ENCODE data around the gene SIX5. TPM values are rescaled to one million over a fixed set of nuclear protein-coding genes. Genes with fewer than 3 reads are reported as not detected.
"Not testable (repeated sequence)": the region's sequence is repeated elsewhere in the genome, so short reads cannot be mapped to it uniquely, and the experiment has no call there.

SIX5 gene
- total RNA-seq, 2 experiments from 2014 or later: 1.5 to 2.8 TPM

DNA sequence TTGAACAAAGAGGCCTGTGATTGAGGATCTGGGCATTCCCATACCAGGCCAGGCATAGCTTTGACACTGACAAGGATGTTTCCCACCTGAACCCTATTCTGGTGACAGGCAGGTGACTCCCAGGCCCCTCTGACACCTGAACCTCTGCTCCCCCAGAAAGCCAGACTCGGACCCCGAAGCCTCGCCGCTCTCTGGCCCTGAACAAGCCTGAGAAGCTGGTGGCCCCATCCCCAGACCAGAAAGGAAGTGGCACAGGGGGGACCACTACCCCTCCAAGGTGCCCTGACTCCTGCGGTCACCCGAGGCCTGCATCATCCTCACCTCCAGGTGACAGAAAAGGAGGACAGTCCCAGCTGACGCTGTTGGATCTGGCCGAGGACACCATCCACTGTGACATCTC is 14.7 kb downstream of the SIX5 start:
- H3K9me3 Mint-ChIP-seq (ENCODE audit: low read depth): no peaks in the 10 kb centered on the region
- H3K36me3 Mint-ChIP-seq: no peaks in the 10 kb centered on the region
- no peak for DNase-seq
- H3K27ac Mint-ChIP-seq: no peak overlapping the region
- no peak overlapping the region for H3K4me3 Mint-ChIP-seq
- ATAC-seq: no peak
- CTCF ChIA-PET: interaction anchor here (2.4 kb wide), 1 partner anchor 16 kb away, joined by 10 read pairs; the partner anchor contains the start of gene SIX5
- H3K4me1 Mint-ChIP-seq: no peaks in the 10 kb centered on the region
- H3K27me3 Mint-ChIP-seq: no peaks in the 10 kb centered on the region

DNA sequence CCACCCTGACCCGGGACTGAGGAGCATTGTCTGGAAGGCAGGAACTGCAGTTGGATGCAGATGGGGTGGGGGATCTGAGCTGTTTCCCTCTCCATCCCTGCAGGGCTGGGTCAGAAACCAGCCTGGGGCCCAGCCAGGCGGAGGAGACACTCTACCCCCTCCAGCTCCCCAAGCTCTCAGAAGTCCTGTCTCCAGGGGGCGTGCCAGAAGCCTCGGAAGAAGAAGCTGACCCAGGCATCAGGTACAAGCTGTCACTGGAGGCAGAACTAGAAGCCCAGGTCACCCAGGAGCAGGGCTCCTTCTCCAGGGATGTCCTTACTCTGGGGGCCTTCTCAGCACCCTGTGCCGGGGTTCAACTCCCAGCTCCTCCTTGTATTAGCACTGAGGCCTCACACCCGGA is 15.5 kb downstream of the SIX5 start:
- Mint-ChIP-seq H3K27ac (no peak overlapping the region), H3K9me3 (ENCODE audit: low read depth) (no peaks in the 10 kb centered on the region), H3K27me3 (no peaks in the 10 kb centered on the region), H3K4me1 (no peaks in the 10 kb centered on the region), H3K4me3 (no peak overlapping the region), H3K36me3 (no peaks in the 10 kb centered on the region)
- DNase-seq: no peak
- CTCF ChIA-PET: interaction anchor here (1.1 to 2.4 kb wide), 3 partner anchors 16 to 261 kb away, joined by 3 to 10 read pairs (median 3); partner anchors contain the start of gene SIX5
- no peak for ATAC-seq

DNA sequence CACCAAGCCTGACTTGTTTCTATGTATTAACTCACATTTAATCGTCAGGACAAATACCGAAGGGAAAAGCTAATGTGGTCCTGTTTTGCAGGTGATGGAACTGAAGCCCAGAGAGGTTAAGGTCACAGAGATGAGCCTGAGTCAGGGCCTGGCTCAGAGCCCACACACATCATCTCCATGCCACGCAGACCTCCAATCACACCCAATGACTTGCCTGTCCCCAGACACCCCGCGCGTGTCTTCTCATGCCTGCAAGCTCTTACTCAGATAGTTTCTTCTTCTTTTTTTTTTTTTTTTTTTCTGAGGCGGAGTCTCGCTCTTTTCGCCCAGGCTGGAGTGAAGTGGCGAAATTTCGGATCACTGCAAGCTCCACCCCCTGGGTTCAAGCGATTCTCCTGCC is 16.4 kb downstream of the SIX5 start:
- no peak for ATAC-seq
- CTCF ChIA-PET: interaction anchor here (1.3 to 1.5 kb wide), 2 partner anchors 17 to 18 kb away, joined by 3 to 5 read pairs; no protein-coding TSS in a partner anchor
- Mint-ChIP-seq H3K4me1 (no peaks in the 10 kb centered on the region), H3K9me3 (ENCODE audit: low read depth) (no peaks in the 10 kb centered on the region), H3K36me3 (no peaks in the 10 kb centered on the region), H3K27me3 (peaks cover under 1% of the 10 kb centered on the region), H3K4me3 (no peak overlapping the region), H3K27ac (no peak overlapping the region)
- no peak for DNase-seq

- CTCF ChIA-PET: interaction anchor here (1.2 to 1.5 kb wide), 2 partner anchors 18 kb away, joined by 3 to 5 read pairs; partner anchors contain the start of gene SIX5
Measured at GRCh38 chr19:45751483-45751882, 17.6 kb downstream of the SIX5 start.

GRCh38 chr19:45747513-45747912 is 21.5 kb downstream of the SIX5 start:
- H3K4me1 Mint-ChIP-seq: no peaks in the 10 kb centered on the region
- CTCF ChIA-PET: no interaction called here
- ATAC-seq: no peak

More at GRCh38 chr19:45751483-45751882, 17.6 kb downstream of the SIX5 start:
- not testable (repeated sequence) for H3K27ac Mint-ChIP-seq; ATAC-seq; H3K9me3 Mint-ChIP-seq (ENCODE audit: low read depth); H3K4me1 Mint-ChIP-seq; H3K4me3 Mint-ChIP-seq; H3K27me3 Mint-ChIP-seq; H3K36me3 Mint-ChIP-seq; DNase-seq

DNA sequence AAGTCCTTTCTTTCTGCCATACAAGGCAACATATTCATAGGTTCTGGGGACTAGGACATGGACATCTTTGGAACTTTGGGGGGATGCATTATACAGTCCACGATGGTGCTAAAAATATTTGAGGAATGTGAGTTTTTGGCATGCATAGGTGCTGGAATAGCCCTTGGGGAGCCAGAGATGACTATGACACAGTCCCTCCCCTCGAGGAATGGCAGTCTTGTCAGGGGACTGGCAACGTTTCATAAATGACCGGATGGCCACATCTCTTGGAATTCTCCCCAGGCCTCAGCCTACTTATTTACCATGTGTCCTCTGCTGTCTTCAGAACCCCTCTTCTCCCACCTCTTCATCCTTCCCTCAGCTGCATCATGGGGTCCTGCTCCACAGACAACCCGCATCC is 22.2 kb downstream of the SIX5 start:
- no peaks in the 10 kb centered on the region for H3K9me3 Mint-ChIP-seq (ENCODE audit: low read depth)
- ATAC-seq (no peak), DNase-seq (no peak)
- H3K27ac Mint-ChIP-seq: no peak overlapping the region
- no peak overlapping the region for H3K4me3 Mint-ChIP-seq
- H3K4me1 Mint-ChIP-seq: no peaks in the 10 kb centered on the region
- peaks cover 22% of the 10 kb centered on the region for H3K27me3 Mint-ChIP-seq
- CTCF ChIA-PET: no interaction called here
- H3K36me3 Mint-ChIP-seq: no peaks in the 10 kb centered on the region

More at GRCh38 chr19:45747513-45747912, 21.5 kb downstream of the SIX5 start:
- Mint-ChIP-seq H3K27ac (no peak overlapping the region), H3K36me3 (no peaks in the 10 kb centered on the region), H3K27me3 (peaks cover 19% of the 10 kb centered on the region), H3K4me3 (no peak overlapping the region), H3K9me3 (ENCODE audit: low read depth) (no peaks in the 10 kb centered on the region)
- no peak for DNase-seq

DNA sequence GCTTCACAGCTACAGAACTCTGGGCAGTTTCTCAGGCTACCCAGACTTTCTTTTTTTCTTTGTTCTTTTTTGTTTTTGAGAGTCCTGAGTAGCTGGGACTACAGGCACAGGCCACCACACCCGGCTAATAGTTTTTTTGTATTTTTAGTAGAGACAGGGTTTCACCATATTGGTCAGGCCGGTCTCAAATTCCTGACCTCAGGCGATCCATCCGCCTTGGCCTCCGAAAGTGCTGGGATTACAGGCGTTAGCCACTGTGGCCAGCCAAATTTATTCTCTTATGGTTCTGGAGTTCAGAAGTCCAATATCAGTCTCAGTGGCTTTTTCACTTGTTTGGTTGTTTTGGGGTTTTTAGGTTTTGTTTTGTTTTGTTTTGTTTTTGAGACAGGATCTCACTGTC is 23.4 kb downstream of the SIX5 start:
- Mint-ChIP-seq H3K36me3 (no peaks in the 10 kb centered on the region), H3K27me3 (peaks cover 22% of the 10 kb centered on the region), H3K9me3 (ENCODE audit: low read depth) (no peaks in the 10 kb centered on the region), H3K4me1 (no peaks in the 10 kb centered on the region), H3K27ac (no peak overlapping the region), H3K4me3 (no peak overlapping the region)
- CTCF ChIA-PET: interaction anchor here (0.9 kb wide), 1 partner anchor 15 kb away, joined by 3 read pairs; the partner anchor contains the start of gene FBXO46
- DNase-seq (no peak), ATAC-seq (no peak)

GRCh38 chr19:45742969-45743368 is 26.1 kb downstream of the SIX5 start:
- no peak for ATAC-seq
- CTCF ChIA-PET: interaction anchor here (0.6 kb wide), 1 partner anchor 36 kb away, joined by 3 read pairs; no protein-coding TSS in a partner anchor
- no peak overlapping the region for H3K27ac Mint-ChIP-seq
- H3K4me3 Mint-ChIP-seq: no peak overlapping the region
- no peaks in the 10 kb centered on the region for H3K9me3 Mint-ChIP-seq (ENCODE audit: low read depth)
- no peaks in the 10 kb centered on the region for H3K36me3 Mint-ChIP-seq
- no peaks in the 10 kb centered on the region for H3K4me1 Mint-ChIP-seq
- H3K27me3 Mint-ChIP-seq: peaks cover 26% of the 10 kb centered on the region
- DNase-seq: no peak

- Mint-ChIP-seq H3K9me3 (ENCODE audit: low read depth) (no peaks in the 10 kb centered on the region), H3K27ac (no peak overlapping the region), H3K27me3 (peaks cover 17% of the 10 kb centered on the region), H3K36me3 (no peaks in the 10 kb centered on the region), H3K4me1 (no peaks in the 10 kb centered on the region), H3K4me3 (no peak overlapping the region)
- no peak for ATAC-seq
- no peak for DNase-seq
- CTCF ChIA-PET: interaction anchor here (0.7 to 2.1 kb wide), 3 partner anchors 9 to 181 kb away, joined by 3 to 4 read pairs (median 3); no protein-coding TSS in a partner anchor
Measured at GRCh38 chr19:45739498-45740439, 29.3 kb downstream of the SIX5 start.

- DNase-seq (no peak), ATAC-seq (no peak)
- Mint-ChIP-seq H3K4me1 (peaks cover 16% of the 10 kb centered on the region), H3K4me3 (no peak within 1 kb of the TSS), H3K9me3 (ENCODE audit: low read depth) (no peaks in the 10 kb centered on the region), H3K27me3 (peaks cover 4% of the 10 kb centered on the region), H3K27ac (no peak within 1 kb of the TSS), H3K36me3 (no peaks in the 10 kb centered on the region)
- CTCF ChIA-PET: interaction anchor here (1.6 kb wide), 1 partner anchor 36 kb away, joined by 5 read pairs; the partner anchor contains the start of gene SIX5
Measured at GRCh38 chr19:45733160-45733810, 35.8 kb downstream of the SIX5 start, which contains the start of gene MEIOSIN. Gene MEIOSIN (plus strand): TSS chr19:45733439. CDS start chr19:45735377, 1,938 bp downstream.

GRCh38 chr19:45730368-45731288 is 38.4 kb downstream of the SIX5 start, which contains the start of gene FBXO46:
Gene FBXO46 (minus strand): TSS chr19:45730896. CDS start chr19:45713495, 17,401 bp downstream.
- ATAC-seq: peak; percentile 100
- Mint-ChIP-seq H3K4me3 (peak within 1 kb of the TSS; percentile 96), H3K36me3 (peaks cover 4% of the 10 kb centered on the region), H3K27ac (peak within 1 kb of the TSS; percentile 91), H3K27me3 (no peaks in the 10 kb centered on the region), H3K9me3 (ENCODE audit: low read depth) (no peaks in the 10 kb centered on the region), H3K4me1 (peaks cover 28% of the 10 kb centered on the region)
- CTCF ChIA-PET: interaction anchor here (0.5 to 2.5 kb wide), 16 partner anchors 10 to 1129 kb away, joined by 3 to 18 read pairs (median 4); partner anchors contain the start of genes QPCTL and SIX5
- DNase-seq: peak; percentile 98

DNA sequence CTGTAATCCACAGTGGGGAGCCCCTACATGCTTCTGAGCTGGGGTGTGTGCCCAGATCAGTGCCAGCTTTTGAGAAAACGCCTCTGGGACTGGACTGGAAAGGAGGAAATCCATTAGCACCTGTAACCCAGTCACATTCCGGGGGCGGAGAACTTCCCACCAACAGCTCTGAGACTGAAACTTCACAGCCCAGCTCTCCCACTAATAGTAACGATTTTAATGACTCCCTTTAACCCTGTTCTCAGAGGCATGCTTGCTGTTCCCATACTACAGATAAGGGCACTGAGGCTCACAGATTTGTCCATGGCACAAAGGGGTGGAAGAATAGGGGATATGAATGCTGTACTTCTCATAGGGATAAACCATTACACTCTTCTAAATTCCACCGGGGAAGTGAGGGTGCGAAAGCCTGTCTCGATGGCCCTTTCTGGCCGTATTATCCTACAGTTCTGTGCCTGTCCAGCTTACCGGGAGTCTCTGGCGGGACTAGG is 39.2 kb downstream of the SIX5 start:
- DNase-seq (no peak), ATAC-seq (no peak)
- no peaks in the 10 kb centered on the region for H3K9me3 Mint-ChIP-seq (ENCODE audit: low read depth)
- peaks cover 28% of the 10 kb centered on the region for H3K4me1 Mint-ChIP-seq
- peak overlapping the region; percentile 91 for H3K27ac Mint-ChIP-seq
- H3K27me3 Mint-ChIP-seq: no peaks in the 10 kb centered on the region
- peak overlapping the region; percentile 96 for H3K4me3 Mint-ChIP-seq
- H3K36me3 Mint-ChIP-seq: peaks cover 4% of the 10 kb centered on the region
- CTCF ChIA-PET: interaction anchor here (0.9 to 2.5 kb wide), 7 partner anchors 13 to 134 kb away, joined by 3 to 18 read pairs (median 5); partner anchors contain the start of gene QPCTL

Data from activated CD8-positive, alpha-beta memory T cell treated with anti-CD3 and anti-CD28 coated beads, Interleukin-2, amount 10 ng/mL, durations not matched to agents 7 days and 5 days (primary cell).